ENCODE results near the gene GDAP2.

DNA sequence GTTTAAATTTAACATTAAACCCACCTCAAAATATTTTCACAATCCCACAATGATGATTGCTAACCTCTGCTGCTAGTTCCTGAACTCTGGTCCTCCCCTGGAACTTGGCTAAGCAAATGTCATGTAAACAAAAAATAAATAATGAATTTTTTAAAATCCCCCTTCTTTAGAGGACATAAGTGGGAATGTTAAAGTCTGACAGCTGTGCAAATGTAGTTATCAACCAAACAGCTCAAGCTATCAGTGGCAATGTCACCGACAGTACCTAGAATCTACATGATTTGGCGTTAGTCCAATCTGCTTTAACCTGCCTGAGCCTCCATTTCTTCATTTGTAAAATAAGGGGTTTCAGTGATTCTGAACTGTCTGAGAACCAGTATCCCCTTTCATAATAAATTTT, 67.7 kb downstream of the GDAP2 start:
- TF ChIP-seq POLR2A (IDR thresholded peaks at IDR 0.05), result no peak
- TF ChIP-seq, protein P1, sequence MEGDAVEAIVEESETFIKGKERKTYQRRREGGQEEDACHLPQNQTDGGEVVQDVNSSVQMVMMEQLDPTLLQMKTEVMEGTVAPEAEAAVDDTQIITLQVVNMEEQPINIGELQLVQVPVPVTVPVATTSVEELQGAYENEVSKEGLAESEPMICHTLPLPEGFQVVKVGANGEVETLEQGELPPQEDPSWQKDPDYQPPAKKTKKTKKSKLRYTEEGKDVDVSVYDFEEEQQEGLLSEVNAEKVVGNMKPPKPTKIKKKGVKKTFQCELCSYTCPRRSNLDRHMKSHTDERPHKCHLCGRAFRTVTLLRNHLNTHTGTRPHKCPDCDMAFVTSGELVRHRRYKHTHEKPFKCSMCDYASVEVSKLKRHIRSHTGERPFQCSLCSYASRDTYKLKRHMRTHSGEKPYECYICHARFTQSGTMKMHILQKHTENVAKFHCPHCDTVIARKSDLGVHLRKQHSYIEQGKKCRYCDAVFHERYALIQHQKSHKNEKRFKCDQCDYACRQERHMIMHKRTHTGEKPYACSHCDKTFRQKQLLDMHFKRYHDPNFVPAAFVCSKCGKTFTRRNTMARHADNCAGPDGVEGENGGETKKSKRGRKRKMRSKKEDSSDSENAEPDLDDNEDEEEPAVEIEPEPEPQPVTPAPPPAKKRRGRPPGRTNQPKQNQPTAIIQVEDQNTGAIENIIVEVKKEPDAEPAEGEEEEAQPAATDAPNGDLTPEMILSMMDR (IDR thresholded peaks at IDR 0.05), result no peak
- no peak for TF ChIP-seq POLR2AphosphoS5 (IDR thresholded peaks at IDR 0.05)
